GM12891 (cell line): ENCODE measurements around the gene INO80C.

Source experiments
- PAX5 ChIP-seq: IDR thresholded peaks from 2 replicates; pipeline ENCODE4 v1.6.1; 2011; ENCODE audit warnings: low read length, moderate library complexity, mild to moderate bottlenecking; ENCODE audit not compliant: insufficient read depth, severe bottlenecking
- POLR2A ChIP-seq: IDR thresholded peaks from 2 replicates; pipeline ENCODE4 v1.6.1; 2011; ENCODE audit warnings: low read depth, low read length, control low read depth
- POLR2AphosphoS5 ChIP-seq: IDR thresholded peaks from 2 replicates; pipeline ENCODE4 v1.6.1; 2011; ENCODE audit warnings: low read depth, low read length, control low read depth
- POU2F2 ChIP-seq: IDR thresholded peaks from 2 replicates; pipeline ENCODE4 v1.6.1; 2011; ENCODE audit warnings: low read depth, mild to moderate bottlenecking, control low read depth, low read length, moderate library complexity
- TAF1 ChIP-seq: IDR thresholded peaks from 2 replicates; pipeline ENCODE4 v1.6.1; 2011; ENCODE audit warnings: low read depth, low read length, control low read depth

- TF ChIP-seq POLR2A (no peak), TAF1 (no peak), POLR2AphosphoS5 (no peak), POU2F2 (no peak), PAX5 (no peak)
Observed at GRCh38 chr18:35507192-35507591, 9.4 kb upstream of the INO80C start.
